ENCODE results near the gene FRMD1. TPM values are rescaled to one million over a fixed set of nuclear protein-coding genes. Genes with fewer than 3 reads are reported as not detected.

The FRMD1 gene
- total RNA-seq, 1 donor from 2014 or later, result not detected

- Mint-ChIP-seq H3K4me1 (peaks cover 20% of the 10 kb centered on the region), H3K27me3 (ENCODE audit: insufficient read depth, low read depth) (peaks cover 5% of the 10 kb centered on the region), H3K36me3 (no peaks in the 10 kb centered on the region), H3K9me3 (no peaks in the 10 kb centered on the region), H3K27ac (no peak overlapping the region), H3K4me3 (no peak overlapping the region)
- Histone ChIP-seq H3K4me3 (no peak overlapping the region), H3K4me1 (no peaks in the 10 kb centered on the region), H3K27me3 (no peaks in the 10 kb centered on the region), H3F3A (ENCODE audit: low read depth) (no peaks in the 10 kb centered on the region), H3K27ac (no peak overlapping the region), H4K20me1 (ENCODE audit: low read depth) (no peaks in the 10 kb centered on the region), H3K4me2 (no peak overlapping the region), H3K9ac (no peak overlapping the region), H3K9me3 (ENCODE audit: low read depth) (no peaks in the 10 kb centered on the region), H3K79me2 (ENCODE audit: low read depth) (no peaks in the 10 kb centered on the region), H3K36me3 (no peaks in the 10 kb centered on the region), H2AFZ (replicated peaks) (no peak overlapping the region)
- TF ChIP-seq EZH2phosphoT487 (IDR thresholded peaks at IDR 0.05), result no peak
- no peak for TF ChIP-seq CTCF (IDR thresholded peaks at IDR 0.05)
- no peak for TF ChIP-seq EZH2 (IDR thresholded peaks at IDR 0.05)
- DNase-seq (ENCODE audit: low spot score), result no peak
Measured at GRCh38 chr6:168101590-168102314, 22.7 kb upstream of the FRMD1 start.

- H3K27me3 Mint-ChIP-seq (ENCODE audit: insufficient read depth, low read depth), result peaks cover 5% of the 10 kb centered on the region
- no peak for TF ChIP-seq EZH2phosphoT487 (IDR thresholded peaks at IDR 0.05)
- Histone ChIP-seq H3K9me3 (ENCODE audit: low read depth) (no peaks in the 10 kb centered on the region), H3K4me3 (no peak overlapping the region), H3K4me2 (no peak overlapping the region), H4K20me1 (ENCODE audit: low read depth) (no peaks in the 10 kb centered on the region), H3K9ac (no peak overlapping the region), H3K27me3 (no peaks in the 10 kb centered on the region), H3K79me2 (ENCODE audit: low read depth) (no peaks in the 10 kb centered on the region), H3K4me1 (no peaks in the 10 kb centered on the region), H3K36me3 (no peaks in the 10 kb centered on the region), H3K27ac (no peak overlapping the region), H2AFZ (replicated peaks) (no peak overlapping the region), H3F3A (ENCODE audit: low read depth) (no peaks in the 10 kb centered on the region)
- no peaks in the 10 kb centered on the region for H3K36me3 Mint-ChIP-seq
- H3K4me1 Mint-ChIP-seq, result peaks cover 13% of the 10 kb centered on the region
- H3K27ac Mint-ChIP-seq, result no peak overlapping the region
- H3K4me3 Mint-ChIP-seq, result no peak overlapping the region
- H3K9me3 Mint-ChIP-seq, result no peaks in the 10 kb centered on the region
- DNase-seq (ENCODE audit: low spot score), result no peak
Measured at GRCh38 chr6:168100803-168101589, 22.0 kb upstream of the FRMD1 start.

- Histone ChIP-seq H3K4me3 (no peak overlapping the region), H2AFZ (replicated peaks) (no peak overlapping the region), H3K9ac (no peak overlapping the region), H3K4me2 (no peak overlapping the region), H3K27me3 (no peaks in the 10 kb centered on the region), H3K9me3 (ENCODE audit: low read depth) (no peaks in the 10 kb centered on the region), H3K79me2 (ENCODE audit: low read depth) (no peaks in the 10 kb centered on the region), H3F3A (ENCODE audit: low read depth) (no peaks in the 10 kb centered on the region), H4K20me1 (ENCODE audit: low read depth) (no peaks in the 10 kb centered on the region), H3K36me3 (no peaks in the 10 kb centered on the region), H3K4me1 (no peaks in the 10 kb centered on the region), H3K27ac (no peak overlapping the region)
- Mint-ChIP-seq H3K4me1 (peaks cover 13% of the 10 kb centered on the region), H3K4me3 (no peak overlapping the region), H3K9me3 (no peaks in the 10 kb centered on the region), H3K27ac (no peak overlapping the region), H3K36me3 (no peaks in the 10 kb centered on the region), H3K27me3 (ENCODE audit: insufficient read depth, low read depth) (peaks cover 7% of the 10 kb centered on the region)
- TF ChIP-seq EZH2 (IDR thresholded peaks at IDR 0.05), result no peak
- TF ChIP-seq CTCF (IDR thresholded peaks at IDR 0.05), result no peak
- no peak for TF ChIP-seq EZH2phosphoT487 (IDR thresholded peaks at IDR 0.05)
- no peak for DNase-seq (ENCODE audit: low spot score)
Measured at GRCh38 chr6:168100011-168100802, 21.2 kb upstream of the FRMD1 start.

Measured in neural progenitor cell (in vitro differentiated cells).